Adrenal gland (tissue), 12 donors: ENCODE measurements around the gene SMG6. TPM values are rescaled to one million over a fixed set of nuclear protein-coding genes. Genes with fewer than 3 reads are reported as not detected.

ENCODE experiments used
- DNase-seq, 7 donors: peaks; one replicate each; pipeline ENCODE4 v3.0.0-alpha.2; 2019 to 2020
- H3K27ac ChIP-seq, 5 donors: fragments of 200-600 bp; sonication (generic) in 4 of 5; 1 replicate in 3 of 5; 2 replicates in 2 of 5; pipeline versions ENCODE4 v1.5.1 to v1.8.0; 2016 to 2020; ENCODE audit warnings: mild to moderate bottlenecking in 1 of 5
- H3K27me3 ChIP-seq: fragments of 200-600 bp; 2 replicates; pipeline ENCODE4 v1.8.0; 2021
- H3K36me3 ChIP-seq, 2 donors: fragments of 200-600 bp; replicated peaks in 1 of 2; 1 replicate in 1 of 2; 2 replicates in 1 of 2; pipeline versions ENCODE4 v1.5.1 to v1.8.0; 2018 to 2022
- H3K4me1 ChIP-seq, 2 donors: fragments of 200-600 bp; replicated peaks in 1 of 2; 1 replicate in 1 of 2; 2 replicates in 1 of 2; pipeline versions ENCODE4 v1.5.1 to v1.8.0; 2018 to 2021
- H3K4me3 ChIP-seq, 4 donors: fragments of 200-600 bp; sonication (generic) in 3 of 4; one replicate each; pipeline ENCODE4 v1.5.1; 2016 to 2018
- H3K9me3 ChIP-seq, 3 donors: fragments of 200-600 bp; sonication (generic) in 1 of 3; replicated peaks in 1 of 3; 1 replicate in 2 of 3; 2 replicates in 1 of 3; pipeline versions ENCODE4 v1.5.1 to v1.8.0; 2016 to 2021
- CTCF ChIP-seq, 6 experiments: fragments of 450-650 bp in 4 of 6; fragments of 200-600 bp in 2 of 6; sonication (generic) in 1 of 6; IDR thresholded peaks; 1 replicate in 5 of 6; 2 replicates in 1 of 6; pipeline versions ENCODE4 v1.5.1 to v1.8.0; 2016 to 2021; ENCODE audit warnings: antibody characterized with exemption in 6 of 6, mild to moderate bottlenecking in 2 of 6, moderate library complexity in 1 of 6
- POLR2A ChIP-seq, 2 donors: fragments of 450-650 bp; IDR thresholded peaks; one replicate each; pipeline ENCODE4 v1.6.1; 2017; ENCODE audit warnings: antibody characterized with exemption in 2 of 2, mild to moderate bottlenecking in 2 of 2, moderate library complexity in 1 of 2
- WGBS, 4 donors: extraction: QIAGEN DNeasy Blood & Tissue Kit in 2 of 4; methylation state at CpG; one replicate each; pipeline versions ENCODE4 v1.1.5 to v1.1.7; 2013 to 2017; 5-methylcytosine and 5-hydroxymethylcytosine counted together
- intact Hi-C, 2 donors: fragments of 100-400 bp; cut with DNase I; formaldehyde crosslinking; loops; one replicate each; pipeline versions ENCODE4 v1.14.1 to v1.15.0; 2022 to 2023
- polyA plus RNA-seq, 3 donors: library from polyadenylated mRNA; stranded (reverse); fragments of 200-250 nt in 2 of 3; fragments of 350-450 nt in 1 of 3; fragmentation: Illumina TruSeq in 1 of 3; extraction: RNeasy Lipid Tissue Mini Kit (QIAGEN cat#74804) in 1 of 3; gene quantifications; one replicate each; pipeline ENCODE4 v1.2.3, GENCODE V29; 2013 to 2014
- total RNA-seq, 9 donors: library from RNA; depleted of rRNA in 4 of 9; stranded (reverse); fragments of >200 nt in 4 of 9; fragments of 120-200 nt in 1 of 9; fragmentation: NEBNext Ultra II Directional in 1 of 9; extraction: Animal tissue kit (Norgen Biotek cat#: 25700) in 1 of 9; gene quantifications; one replicate each; pipeline versions ENCODE4 v1.1.0 to v1.2.4, GENCODE V29; 2013 to 2023
- donor health status: healthy with polysubstance abuse.
- donor health status: Bipolar disorder and iron deficiency.
- donor health status: DM: yes; HTN: yes; CAD: no.
- donor health status: DM: no; HTN: no; CAD: no.
- donor health status: DM: no; HTN: no; CAD: no.
- donor health status: DM: yes; HTN: yes; CAD: no.

Gene SMG6
- total and polyA plus RNA-seq, 12 donors, result 15.9 to 85.1 (median 44.0) TPM

GRCh38 chr17:2061441-2061958 lies 242.1 kb downstream of the SMG6 start:
- peak in 1 of 7 donors; percentile 54 for DNase-seq
- peaks cover 0 to 23% of the 10 kb centered on the region in 2 donors for H3K4me1 ChIP-seq
- H3K36me3 ChIP-seq, result peaks cover 0 to 14% of the 10 kb centered on the region in 2 donors
- H3K9me3 ChIP-seq, result no peaks in the 10 kb centered on the region
- 78 to 96% (median 85%) methylated on average over 10 to 17 of the region's 17 CpGs for WGBS, 4 donors
- intact Hi-C loops, result no loop called here
- no peaks in the 10 kb centered on the region for H3K27me3 ChIP-seq
- TF ChIP-seq CTCF (IDR thresholded peaks at IDR 0.05) (no peak), POLR2A (IDR thresholded peaks at IDR 0.05) (no peak)
- peak overlapping the region in 4 of 5 donors; percentile 35 to 88 (median 64) for H3K27ac ChIP-seq
- H3K4me3 ChIP-seq, result no peak overlapping the region

- peak overlapping the region in 4 of 5 donors; percentile 35 to 88 (median 64) for H3K27ac ChIP-seq
- 71 to 80% (median 73%) methylated on average over 17 to 21 of the region's 21 CpGs for WGBS, 4 donors
- no peaks in the 10 kb centered on the region for H3K9me3 ChIP-seq
- no peaks in the 10 kb centered on the region for H3K27me3 ChIP-seq
- DNase-seq, result peak in 2 of 7 donors; percentile 47 to 61
- no peak overlapping the region for H3K4me3 ChIP-seq
- peaks cover 0 to 23% of the 10 kb centered on the region in 2 donors for H3K4me1 ChIP-seq
- TF ChIP-seq CTCF (IDR thresholded peaks at IDR 0.05), result no peak
- no peak for TF ChIP-seq POLR2A (IDR thresholded peaks at IDR 0.05)
- H3K36me3 ChIP-seq, result peaks cover 0 to 14% of the 10 kb centered on the region in 2 donors
- intact Hi-C loops, result no loop called here
These were observed 242.7 kb downstream of the SMG6 start for GRCh38 chr17:2060681-2061440.

- peaks cover 4 to 23% of the 10 kb centered on the region in 2 donors for H3K4me1 ChIP-seq
- intact Hi-C loops, result no loop called here
- H3K9me3 ChIP-seq, result no peaks in the 10 kb centered on the region
- WGBS, 4 donors, result 76 to 79% (median 77%) methylated on average over 5 to 6 of the region's 6 CpGs
- DNase-seq, result no peak
- no peaks in the 10 kb centered on the region for H3K27me3 ChIP-seq
- H3K36me3 ChIP-seq, result peaks cover 0 to 13% of the 10 kb centered on the region in 2 donors
- no peak overlapping the region for H3K4me3 ChIP-seq
- TF ChIP-seq CTCF (IDR thresholded peaks at IDR 0.05) (no peak), POLR2A (IDR thresholded peaks at IDR 0.05) (no peak)
- peak overlapping the region in 4 of 5 donors; percentile 35 to 88 (median 64) for H3K27ac ChIP-seq
These were observed 243.3 kb downstream of the SMG6 start for GRCh38 chr17:2060385-2060658.

GRCh38 chr17:2059547-2060384 lies 243.8 kb downstream of the SMG6 start:
- no peaks in the 10 kb centered on the region for H3K27me3 ChIP-seq
- no peak for TF ChIP-seq CTCF (IDR thresholded peaks at IDR 0.05)
- no peak for TF ChIP-seq POLR2A (IDR thresholded peaks at IDR 0.05)
- intact Hi-C loops, result loop anchor here (5.0 to 10.0 kb wide), 4 partner anchors 115 to 225 kb away; no protein-coding TSS in a partner anchor
- peaks cover 6 to 18% of the 10 kb centered on the region in 2 donors for H3K4me1 ChIP-seq
- peak overlapping the region in 1 of 4 donors; percentile 72 for H3K4me3 ChIP-seq
- DNase-seq, result peak in 1 of 7 donors; percentile 19
- H3K27ac ChIP-seq, result peak overlapping the region; percentile 19 to 88 (median 50)
- WGBS, 4 donors, result 67 to 72% (median 70%) methylated on average over 18 to 21 of the region's 21 CpGs
- no peaks in the 10 kb centered on the region for H3K9me3 ChIP-seq
- peaks cover 0 to 8% of the 10 kb centered on the region in 2 donors for H3K36me3 ChIP-seq
